GM12874 (cell line): ENCODE measurements around the gene HEXIM1.

Experiments
- TF ChIP-seq, protein P1 (sequence below): IDR thresholded peaks from 2 replicates; pipeline ENCODE4 v1.5.1; 2011; ENCODE audit warnings: low read depth, mild to moderate bottlenecking, control low read depth, low read length, moderate library complexity; ENCODE audit not compliant: insufficient read depth

Gene HEXIM1

GRCh38 chr17:45104497-45104896 lies 43.8 kb upstream of the HEXIM1 start:
- TF ChIP-seq, protein P1, sequence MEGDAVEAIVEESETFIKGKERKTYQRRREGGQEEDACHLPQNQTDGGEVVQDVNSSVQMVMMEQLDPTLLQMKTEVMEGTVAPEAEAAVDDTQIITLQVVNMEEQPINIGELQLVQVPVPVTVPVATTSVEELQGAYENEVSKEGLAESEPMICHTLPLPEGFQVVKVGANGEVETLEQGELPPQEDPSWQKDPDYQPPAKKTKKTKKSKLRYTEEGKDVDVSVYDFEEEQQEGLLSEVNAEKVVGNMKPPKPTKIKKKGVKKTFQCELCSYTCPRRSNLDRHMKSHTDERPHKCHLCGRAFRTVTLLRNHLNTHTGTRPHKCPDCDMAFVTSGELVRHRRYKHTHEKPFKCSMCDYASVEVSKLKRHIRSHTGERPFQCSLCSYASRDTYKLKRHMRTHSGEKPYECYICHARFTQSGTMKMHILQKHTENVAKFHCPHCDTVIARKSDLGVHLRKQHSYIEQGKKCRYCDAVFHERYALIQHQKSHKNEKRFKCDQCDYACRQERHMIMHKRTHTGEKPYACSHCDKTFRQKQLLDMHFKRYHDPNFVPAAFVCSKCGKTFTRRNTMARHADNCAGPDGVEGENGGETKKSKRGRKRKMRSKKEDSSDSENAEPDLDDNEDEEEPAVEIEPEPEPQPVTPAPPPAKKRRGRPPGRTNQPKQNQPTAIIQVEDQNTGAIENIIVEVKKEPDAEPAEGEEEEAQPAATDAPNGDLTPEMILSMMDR, result no peak

DNA sequence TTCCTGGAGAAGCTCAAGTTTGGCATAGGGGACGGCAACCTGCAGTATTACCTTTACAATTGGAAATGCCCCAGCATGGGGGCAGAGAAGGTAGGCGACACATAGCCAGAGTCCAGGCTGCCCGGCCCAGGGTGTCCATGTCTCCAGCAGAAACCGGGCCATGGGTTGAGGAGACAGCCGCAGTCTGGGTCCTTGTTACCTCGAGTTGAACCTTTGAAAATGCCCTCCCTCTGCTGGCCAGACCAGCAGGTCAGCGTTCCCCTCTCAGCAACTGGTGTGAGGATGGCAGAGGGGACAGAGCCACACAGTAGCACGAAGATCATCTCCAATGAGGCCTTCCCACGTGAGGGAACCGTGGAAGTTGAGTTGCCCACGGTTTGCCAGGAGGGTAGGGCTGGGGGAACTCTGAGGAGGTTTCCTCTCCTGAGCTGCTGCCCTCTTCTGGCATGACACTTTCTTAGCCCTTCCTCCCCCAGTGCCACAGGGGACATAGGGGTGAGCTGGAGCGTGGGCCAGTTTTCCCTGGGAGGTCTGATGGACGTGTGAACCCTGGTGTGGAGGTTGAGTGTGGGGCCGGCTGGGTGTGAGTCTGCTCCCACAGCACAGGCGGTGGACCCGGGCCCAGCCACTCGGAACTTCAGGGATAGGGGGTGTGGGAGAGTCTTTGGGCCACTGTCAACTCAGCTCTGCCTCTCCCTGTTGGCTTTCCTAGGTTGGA lies 43.2 kb upstream of the HEXIM1 start:
- TF ChIP-seq, protein P1, result no peak

GRCh38 chr17:45106096-45106495 lies 42.2 kb upstream of the HEXIM1 start:
- TF ChIP-seq, protein P1, result no peak

DNA sequence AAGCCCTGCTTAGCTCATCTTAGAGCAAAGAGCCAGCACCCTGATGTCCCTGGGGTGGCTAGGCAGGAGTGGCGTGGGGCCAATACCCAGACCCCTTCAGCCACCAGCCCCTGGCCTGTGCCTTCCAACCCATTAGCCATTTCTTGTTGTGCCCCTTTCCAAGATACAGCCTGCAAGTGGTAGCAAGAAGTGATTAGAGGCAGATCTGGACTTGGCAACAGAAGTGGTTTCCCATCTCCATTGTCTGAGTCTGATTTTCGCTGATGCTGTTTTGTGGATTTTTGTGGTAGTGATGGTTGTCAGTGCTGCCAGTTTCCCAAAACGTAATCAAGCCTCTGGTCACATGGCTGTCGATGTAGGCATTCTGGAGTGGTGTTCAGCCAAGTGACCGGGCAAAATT lies 41.7 kb upstream of the HEXIM1 start:
- TF ChIP-seq, protein P1, result no peak

DNA sequence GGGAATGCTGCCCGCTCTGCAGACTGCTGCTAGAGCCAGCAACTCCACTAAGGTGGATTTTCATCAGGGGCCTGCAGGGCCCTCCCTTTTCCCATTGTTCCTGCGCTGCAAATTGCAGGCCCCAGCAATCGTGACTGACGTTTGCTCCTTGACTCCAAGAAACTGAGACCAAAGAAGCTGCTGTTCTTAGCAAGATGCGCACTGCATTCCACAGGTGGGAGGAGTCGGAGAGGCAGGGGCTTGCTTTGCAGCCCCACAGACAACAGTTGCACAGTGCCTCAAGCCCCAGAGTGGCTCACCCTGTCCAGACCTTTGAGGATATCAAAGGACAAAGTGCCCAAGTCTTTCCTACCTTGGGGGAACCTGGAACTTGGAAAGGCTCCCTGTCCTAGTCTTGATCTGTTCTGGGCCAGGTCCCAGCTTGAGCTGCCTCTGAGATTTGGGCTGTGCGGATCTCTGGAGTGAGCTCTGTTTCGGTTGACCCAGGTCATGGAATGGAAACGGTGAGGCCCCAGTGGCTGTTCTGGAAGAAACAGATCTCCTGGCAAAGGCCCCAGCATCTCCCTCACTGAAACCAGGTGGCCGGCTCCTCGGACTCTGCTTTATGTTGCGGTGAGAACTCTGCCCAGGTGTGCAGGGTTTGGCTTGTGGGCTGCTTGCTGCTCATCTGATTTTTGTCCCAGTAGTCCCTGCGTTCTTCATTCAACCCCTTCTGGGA lies 40.8 kb upstream of the HEXIM1 start:
- TF ChIP-seq, protein P1, result no peak

DNA sequence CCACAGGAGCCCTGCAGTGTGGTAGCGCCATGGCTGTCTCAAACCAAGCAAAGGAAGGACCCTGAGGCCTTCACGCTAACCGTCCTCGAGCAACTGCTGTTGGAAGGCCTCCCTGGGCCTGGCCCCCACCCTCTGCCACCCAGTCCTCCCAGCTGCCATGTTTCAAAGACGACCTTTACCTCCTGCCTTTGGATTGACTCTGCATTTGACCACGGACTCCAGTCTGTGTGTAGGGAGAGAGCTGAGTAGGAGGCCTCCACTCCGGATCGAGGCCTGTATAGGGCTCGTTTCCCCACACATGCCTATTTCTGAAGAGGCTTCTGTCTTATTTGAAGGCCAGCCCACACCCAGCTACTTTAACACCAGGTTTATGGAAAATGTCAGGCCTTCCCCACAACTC lies 40.2 kb upstream of the HEXIM1 start:
- TF ChIP-seq, protein P1, result no peak

GRCh38 chr17:45108595-45109521 lies 39.4 kb upstream of the HEXIM1 start:
- TF ChIP-seq, protein P1, result no peak
